Hematopoietic multipotent progenitor cell treated with erythropoietin and hydrocortisone succinate and interleukin-3 and kit ligand, for 6 days (in vitro differentiated cells): ENCODE data around the gene FOXO3.
A peak's percentile ranks its signal among the peaks of the same experiment; 100 is the strongest.

Experiments used
- DNase-seq: peaks from one replicate; pipeline ENCODE4 v3.0.0-alpha.2; 2015

FOXO3 gene

DNA sequence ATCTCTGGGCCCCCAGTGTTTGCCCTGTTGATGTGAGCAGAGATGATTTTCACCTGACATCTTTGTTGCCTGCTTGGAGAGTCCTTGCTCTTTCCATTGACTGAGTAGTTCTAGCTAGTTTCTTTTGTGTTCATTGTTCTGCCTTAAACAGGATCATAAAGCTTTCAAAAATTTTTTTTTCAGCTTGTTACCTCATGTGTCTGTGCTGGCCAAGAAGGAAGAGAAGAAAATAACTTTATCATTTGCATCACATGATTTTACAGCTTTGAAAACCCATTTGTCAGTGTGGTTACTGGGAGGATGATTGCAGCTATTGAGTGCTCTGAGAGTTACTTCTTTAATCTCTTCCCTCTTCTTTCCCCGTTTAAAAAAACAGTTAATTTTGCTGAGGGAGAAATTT lies 16.0 kb downstream of the FOXO3 start:
- peak; percentile 73 for DNase-seq

DNA sequence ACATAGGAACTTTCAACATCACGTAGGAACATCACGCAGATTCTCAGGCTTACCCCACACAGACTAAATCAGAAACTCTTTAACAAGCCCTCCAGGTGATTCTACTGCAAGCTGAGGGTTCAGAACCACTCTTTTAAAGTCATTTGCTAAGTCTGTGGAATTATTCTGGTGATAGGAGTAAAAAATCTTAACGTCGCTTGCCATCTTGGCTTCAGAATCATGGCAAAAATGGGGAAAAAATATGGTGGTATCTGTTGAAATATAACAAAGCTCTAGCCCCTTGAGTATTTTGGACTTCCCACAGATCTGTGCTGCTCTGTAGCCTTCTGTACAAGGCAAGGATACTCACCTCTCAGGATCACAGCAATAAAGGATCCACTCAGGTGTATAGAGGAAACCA lies 17.4 kb downstream of the FOXO3 start:
- no peak for DNase-seq

DNA sequence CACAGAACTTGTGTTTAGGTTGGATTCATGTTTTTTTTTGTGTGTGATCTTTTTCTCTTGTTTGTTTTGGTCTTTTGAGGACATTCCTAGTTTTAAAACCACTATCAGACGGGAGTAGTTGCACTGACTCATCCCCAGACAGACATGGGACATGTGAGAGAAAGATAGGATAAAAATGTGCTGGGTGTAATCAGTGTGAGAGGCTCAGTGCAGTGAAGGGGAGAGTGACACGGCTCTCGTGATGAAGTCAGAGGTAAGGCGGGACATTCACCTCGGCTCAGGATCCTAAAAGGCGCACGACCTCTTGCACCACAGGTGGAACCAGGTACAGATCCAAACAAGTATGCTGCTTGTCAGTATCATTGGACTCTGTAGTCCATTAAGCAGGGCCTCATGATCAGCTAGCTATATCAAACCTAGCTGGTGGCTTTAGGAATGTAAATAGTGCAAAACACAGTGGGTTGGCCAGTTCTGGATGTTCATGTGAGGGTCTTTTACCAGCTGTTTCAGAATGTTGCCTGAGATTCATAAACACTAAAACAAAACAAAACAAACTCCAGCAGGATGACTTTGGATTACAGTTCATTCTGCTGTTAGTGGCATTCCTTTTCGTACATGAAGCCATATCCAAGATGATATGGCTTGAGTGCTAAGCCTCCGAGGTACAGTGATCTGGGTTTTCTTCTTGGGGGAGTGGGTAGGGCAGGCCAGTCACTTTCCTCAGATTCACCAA lies 18.0 kb downstream of the FOXO3 start:
- DNase-seq = peak; percentile 90

DNA sequence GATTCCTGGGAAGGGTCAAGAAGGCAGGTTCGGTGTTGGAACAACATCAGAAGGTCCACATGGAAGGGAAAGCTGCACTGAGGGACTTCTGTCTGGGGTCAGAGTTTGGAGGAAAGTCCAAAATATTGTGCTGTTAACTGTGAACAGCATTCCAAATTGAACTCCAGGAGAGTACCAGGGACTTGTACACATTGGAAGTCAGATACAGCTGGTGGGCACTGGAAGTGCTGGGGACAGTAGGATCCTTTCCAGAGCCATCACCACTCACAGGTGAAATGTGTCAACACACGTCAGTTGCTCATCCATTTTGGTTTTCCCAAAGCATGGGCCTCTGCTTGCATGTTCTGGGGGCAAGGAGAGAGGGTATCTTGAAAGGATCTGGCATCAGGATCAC lies 18.6 kb downstream of the FOXO3 start:
- no peak for DNase-seq

DNA sequence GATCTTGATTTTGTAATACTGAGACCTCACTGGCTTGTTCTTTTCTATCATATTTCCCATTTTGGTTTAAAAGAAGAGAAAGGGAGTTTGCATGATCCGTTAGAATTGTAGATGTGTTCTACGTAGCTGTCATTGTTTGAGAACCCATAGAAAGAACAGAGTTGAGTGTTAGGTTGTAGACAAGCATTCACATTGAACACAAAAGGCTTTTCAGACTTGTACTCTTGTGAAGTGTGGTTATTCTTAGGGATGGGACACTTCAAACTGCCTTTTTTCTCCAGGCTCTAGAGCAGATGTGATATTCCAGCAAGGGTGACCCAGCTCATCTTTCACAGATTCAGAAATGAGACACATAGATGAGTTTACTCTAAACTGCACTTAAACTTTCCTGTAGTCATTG lies 19.9 kb downstream of the FOXO3 start:
- no peak for DNase-seq

DNA sequence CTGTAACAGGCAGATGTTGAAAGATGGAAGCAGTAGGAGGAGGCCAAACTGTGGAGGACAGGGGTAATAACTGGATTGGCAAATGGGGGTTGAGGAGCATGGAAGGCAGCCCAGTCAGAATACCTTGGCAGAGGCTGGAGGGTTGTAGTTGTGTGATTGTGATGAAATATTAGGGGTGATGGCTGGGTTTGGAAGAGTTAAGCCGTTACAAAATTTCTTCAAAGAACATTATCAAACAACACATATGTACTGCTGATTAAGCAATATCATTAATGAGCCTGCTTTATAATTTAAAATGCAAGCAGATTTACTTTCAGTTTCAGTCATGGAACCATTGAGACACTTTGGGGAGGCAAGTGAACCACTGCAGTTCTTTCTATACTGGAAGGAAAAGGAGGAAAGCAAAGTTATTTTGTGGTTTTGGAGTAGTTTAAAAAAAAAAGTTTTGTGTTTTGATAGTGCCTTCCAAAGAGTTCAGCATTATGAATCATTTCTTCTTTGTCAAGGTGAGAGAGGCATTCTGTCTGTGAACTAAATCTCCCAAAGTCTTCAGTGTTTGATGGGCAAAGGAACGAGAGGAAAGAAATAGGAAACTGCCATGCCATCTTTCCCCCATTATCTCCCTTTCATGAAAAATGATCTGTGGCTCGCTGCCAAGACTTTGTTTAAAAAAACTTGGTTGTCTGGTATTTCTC lies 20.7 kb downstream of the FOXO3 start:
- peak; percentile 90 for DNase-seq

DNA sequence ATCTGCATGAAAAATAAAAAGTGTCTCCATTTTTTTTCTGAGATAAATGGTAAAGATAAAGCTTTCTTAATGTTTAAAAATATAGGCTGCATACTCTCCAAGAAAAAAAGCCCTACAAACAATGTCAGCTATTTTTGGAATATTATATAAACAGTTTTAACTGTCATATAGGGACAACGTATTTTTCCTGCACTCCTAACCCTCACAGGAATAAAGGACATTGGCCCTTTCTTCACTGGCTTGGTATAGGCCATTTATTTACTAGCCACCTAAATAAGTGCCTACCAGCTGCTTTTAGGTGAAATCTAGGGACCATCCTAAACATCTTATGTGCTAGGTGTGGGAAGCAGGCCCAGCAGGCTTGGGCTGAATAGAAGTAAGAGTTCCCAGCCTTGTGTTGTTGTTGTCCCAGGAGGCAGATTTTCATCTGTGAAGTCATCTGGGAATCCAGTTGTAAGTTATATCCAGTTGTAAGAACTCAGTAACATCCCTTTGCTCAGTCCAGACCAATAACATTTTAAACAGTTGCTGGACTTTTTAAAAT lies 21.3 kb downstream of the FOXO3 start:
- DNase-seq = no peak

DNA sequence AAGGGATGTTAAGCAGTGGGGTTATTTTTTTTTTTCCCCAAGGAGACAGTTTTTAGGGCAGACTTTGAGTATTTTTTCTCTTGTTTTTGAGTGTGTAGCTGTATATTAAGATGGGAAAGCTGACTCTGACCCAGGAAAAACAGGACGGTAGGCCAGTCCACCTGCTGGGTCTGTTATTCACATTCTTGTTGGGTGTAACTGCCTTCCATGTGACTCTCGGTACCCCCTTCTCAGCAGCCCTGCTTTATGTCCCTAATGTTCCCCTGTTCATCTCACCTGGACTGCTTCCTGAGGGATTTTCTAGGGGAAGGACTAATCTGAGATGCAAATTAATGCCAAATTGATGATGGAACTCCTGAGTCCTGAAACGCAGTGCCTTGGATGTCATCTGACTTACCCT lies 21.9 kb downstream of the FOXO3 start:
- no peak for DNase-seq

DNA sequence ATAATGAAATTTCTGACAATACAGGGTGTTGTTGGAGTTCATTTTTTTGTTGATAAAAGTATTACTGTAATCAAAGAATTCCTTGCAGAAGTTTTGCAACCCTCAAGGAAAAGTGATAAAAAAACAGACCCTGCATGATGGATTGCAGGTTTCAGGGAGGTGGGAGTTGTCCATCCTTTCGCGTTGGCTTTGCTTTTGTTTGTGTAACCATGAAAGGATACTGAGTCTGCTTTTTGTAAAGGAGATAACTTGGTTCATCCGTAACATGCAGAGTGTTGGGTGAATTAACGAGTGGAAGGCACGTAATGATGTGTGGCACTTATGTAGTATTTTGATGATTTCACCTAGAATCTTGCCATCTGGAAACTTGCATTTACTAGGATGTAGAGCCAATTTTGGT lies 23.6 kb downstream of the FOXO3 start:
- DNase-seq = no peak

DNA sequence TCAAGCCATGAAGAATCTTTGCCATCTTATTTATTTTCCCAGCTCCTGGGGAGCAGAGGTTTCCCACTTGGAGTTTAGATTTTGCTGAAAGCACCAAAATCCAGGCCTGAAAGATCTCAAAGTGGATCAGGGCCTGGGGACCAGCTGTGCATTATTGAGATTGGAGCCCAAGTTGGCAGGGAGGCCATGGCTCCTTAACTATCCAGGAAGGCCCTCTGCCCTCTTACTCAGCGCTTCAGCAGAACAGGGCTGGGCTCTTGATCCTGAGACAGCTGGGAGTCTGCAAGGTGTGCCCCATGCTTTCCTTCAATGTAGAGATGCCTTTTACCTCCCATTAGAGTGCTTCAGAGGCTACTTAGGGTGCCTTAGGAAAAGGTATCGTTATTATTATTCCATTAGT lies 24.6 kb downstream of the FOXO3 start:
- DNase-seq = no peak

DNA sequence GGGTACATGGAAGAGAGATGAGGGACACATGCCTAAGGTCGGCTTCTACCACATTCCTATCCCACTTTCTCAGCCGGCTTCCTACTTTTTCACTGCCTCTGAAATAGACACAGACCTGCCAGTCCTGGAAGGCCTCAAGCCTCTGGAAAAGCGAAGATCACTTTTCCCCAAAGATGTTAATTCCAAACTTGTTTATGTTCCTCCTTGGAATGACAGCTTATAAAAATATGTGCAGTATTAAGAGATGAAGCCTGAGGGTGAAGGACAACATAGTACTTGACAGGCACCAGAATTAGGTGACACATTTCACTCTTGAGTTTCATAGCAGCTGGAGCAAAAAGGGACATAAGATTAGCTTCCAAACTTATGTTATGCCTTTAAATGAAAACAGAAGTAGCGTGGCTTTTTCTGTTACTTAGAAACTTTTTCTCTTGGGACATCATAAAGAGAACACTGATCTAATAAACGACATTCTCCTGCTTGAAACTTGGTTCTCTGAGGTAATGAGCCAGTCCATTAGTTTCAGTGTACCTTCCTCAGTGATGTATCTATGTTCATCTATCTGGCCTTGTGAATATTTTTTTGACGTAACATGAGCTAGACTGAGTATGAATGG lies 25.3 kb downstream of the FOXO3 start:
- no peak for DNase-seq

DNA sequence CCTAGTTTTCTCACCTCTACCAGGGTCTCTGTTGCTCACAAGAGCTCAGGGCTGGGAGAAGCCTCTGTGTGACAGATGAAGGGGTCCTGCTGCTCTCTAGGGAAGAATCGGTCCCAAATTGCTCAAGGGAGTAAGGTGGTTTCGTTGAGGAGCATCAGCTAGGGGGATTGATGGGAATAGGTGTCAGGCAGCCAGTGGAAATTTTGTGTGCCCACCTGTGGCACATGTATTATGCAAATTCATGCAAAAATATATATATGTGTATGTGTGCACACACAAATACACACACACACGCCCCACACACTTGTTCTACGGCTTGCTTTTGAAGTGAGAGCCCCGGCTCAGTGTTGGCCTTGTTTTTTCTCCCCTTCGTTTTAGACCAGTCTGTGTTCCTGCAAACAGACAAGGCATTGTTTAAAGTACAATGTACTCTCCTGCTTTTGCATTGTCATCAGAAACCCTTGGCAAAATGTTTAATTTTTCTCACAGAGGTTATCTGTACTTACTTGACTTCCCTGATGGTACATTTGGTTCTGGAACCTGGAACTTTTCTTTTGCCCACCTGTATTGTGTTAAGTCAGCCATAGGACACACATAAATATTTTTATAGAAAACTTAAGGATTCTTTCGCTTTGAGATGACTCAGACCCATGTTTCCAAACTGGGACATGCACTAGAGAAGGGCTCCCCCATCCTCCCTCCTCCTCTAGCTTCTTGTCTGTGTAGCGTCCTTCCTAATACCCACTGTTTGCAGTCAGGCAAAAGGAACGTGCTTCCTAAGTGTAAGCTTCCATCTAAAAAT lies 26.7 kb downstream of the FOXO3 start:
- DNase-seq = no peak

DNA sequence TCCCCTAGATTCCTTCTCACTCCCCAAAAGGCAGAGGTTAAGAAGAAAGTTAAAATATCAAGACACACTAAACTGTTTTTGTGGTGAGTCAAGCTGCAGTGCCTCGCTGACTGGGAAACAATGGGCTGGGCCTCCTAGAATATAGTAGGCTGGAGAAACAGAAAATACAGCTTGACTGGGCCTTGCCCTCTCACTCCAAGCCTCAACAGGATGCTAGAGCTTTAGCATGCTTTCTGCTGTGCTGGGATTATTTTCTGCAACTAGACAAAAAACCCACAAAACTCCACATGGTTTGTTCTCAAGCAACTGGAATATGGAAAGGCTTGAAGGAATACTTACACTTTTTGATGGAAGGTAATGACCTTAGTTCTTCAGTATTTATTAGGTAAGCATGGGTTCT lies 27.9 kb downstream of the FOXO3 start:
- DNase-seq = peak; percentile 62

DNA sequence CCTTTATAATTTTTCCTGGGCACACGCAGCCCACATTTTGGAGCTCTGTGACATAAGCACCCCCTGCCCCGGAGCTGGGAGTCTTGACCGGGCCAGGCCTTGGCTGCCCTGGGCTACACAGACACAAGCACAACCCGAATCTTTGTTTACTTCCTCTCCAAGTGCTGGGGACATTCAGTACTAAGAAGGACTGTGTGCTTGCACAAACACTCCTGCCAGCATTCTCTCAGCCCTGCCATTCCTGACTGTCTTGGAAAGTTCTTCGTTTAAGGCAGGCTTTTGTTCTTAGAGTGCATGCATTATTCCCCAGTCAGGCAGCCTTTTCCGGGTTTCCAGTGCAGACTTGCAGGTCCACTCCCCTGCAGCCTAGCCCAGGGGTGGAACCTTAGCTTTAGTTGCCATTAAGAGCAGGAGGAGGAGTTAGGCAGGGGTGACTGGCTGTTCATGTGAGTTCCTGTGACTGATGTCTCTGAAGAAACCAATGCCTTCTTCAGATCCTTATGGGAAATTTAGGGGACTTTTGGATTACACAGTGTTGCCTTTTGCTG lies 28.6 kb downstream of the FOXO3 start:
- DNase-seq = peak; percentile 85

DNA sequence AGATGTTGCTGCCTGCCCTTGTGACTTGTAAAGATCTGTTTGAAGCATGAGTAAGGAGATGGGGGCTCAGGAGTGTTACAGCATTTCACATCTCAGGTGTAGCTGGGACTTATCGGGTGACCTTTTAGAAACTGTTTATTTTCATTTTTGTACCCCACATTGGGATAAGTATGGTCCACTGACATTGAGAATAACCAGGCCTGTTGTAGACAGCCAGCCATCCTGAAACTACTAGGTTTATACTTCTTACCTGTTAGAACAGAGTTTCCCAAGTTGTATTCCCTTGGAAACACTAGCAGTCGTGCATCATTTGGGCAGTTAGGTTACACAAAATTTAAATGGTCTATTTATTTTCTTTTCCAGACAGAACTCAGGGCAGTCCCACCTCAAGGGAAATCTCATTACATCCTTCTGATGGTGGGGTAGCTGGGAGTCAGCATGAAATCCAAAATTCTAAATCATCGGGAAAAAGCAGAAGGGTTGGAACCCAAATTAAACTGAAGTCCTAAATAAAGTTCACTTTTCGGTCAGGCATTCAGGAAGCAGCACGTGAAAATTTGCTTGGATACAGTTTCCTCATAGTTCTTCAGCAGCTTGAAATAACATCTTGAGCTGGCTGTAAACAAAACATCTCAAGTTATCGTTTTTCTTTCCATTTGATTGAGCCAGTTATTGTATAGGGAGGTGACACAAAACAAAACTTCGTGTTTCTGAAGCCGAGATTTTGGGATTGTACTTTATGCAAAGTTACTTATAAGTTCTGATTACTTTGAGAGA lies 30.5 kb downstream of the FOXO3 start:
- DNase-seq = no peak

DNA sequence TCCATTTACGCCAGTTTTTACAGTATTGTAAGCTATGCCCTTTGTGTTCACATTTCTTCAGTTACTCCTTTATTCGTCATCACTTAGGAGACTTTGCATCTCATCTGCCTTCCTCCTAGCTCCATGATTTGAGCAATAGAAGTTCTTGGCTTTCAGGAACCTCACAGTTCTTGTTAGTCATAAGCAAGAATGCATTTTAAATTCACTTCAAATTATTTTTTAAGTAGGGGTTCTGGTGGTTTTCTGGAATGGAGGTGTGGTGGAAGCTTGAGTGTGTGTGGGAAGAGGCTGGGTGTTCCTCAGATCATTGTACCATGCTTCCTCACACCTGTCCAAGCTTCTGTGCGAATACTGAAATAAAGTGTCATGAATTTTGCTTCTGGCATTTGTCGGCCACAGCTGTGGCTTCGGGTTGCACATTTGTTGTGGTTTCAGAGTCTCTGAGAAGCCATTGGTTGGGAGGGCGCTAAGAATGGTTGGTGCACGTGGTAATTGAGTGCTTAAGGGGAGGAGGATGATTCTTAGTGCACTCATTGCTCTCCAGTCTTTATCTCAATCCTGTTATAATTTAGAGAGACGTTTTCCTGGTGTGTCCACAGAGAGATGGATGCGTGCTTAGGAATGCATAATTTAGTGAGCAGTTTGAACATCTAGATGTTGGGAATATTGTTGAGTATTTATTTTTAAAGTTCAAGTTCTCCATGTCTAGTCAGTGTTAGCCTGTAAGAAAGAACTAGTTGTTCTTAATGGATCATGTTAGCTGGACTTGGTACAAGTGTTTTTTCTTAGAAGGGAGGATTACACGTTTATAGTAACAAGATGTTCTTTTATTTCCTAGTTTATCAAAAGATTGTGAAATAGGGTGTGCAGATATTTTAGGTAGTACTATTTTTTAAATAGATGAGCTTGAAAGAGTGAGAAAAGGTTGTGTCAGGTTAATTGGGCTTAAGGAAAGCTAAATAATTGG lies 31.9 kb downstream of the FOXO3 start:
- DNase-seq = peak; percentile 88

DNA sequence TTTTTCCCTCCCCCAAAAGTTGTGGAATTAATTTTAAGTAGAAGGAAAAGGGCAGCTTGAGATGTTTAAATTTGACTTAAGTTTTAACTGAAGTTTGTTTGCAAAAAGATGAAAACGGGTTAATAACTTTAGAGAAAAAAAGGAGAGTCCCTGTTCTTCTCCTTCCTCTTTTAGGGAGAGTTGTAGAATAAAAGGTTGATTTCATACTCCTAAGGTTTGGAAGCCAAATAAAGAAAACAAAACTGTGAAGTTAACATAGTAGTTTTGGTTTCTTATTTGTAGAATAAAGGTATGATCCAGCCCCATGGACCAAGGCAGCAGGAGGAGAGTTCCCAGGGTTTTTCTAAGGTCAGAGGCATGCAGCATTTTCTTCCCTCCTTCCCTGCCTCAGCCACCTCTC lies 33.4 kb downstream of the FOXO3 start:
- DNase-seq = no peak

DNA sequence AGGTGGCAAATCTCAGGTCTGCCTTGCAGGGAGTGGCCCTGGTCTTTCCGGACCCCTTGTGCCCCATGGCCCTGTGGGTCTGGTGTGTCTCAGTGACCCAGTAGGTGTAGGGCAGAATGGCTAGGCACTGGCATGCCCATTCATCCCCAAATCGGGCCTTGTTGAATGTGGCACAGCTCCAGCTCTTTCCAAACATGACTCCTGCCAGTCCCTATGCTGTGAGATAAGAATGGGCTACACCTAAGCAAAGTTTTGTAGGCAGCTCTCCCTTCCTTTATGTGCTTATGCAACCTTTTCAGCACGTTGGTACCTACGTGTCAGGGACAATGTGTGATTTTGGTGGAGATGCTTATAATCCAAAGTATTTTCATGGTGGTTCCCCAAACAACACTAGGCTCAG lies 33.9 kb downstream of the FOXO3 start:
- no peak for DNase-seq

DNA sequence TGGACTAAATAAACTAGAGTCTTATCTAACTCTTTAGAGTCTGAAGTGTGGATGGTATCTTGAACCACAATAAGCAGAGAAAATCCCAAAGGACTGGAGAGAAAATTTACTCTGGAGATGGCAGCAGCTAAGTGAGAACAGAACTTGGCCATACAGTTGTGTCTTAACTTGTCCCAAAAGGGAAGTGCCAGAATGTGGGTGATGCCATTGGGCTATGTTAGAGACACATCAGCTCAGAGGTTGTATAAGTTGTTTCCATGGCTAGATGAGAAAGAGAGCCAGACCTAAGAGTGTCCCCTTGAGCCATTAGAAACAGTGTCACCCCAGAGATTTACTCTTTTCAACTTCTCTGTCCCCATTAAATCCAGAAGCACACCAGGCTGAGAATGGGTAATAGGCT lies 36.2 kb downstream of the FOXO3 start:
- peak; percentile 51 for DNase-seq

DNA sequence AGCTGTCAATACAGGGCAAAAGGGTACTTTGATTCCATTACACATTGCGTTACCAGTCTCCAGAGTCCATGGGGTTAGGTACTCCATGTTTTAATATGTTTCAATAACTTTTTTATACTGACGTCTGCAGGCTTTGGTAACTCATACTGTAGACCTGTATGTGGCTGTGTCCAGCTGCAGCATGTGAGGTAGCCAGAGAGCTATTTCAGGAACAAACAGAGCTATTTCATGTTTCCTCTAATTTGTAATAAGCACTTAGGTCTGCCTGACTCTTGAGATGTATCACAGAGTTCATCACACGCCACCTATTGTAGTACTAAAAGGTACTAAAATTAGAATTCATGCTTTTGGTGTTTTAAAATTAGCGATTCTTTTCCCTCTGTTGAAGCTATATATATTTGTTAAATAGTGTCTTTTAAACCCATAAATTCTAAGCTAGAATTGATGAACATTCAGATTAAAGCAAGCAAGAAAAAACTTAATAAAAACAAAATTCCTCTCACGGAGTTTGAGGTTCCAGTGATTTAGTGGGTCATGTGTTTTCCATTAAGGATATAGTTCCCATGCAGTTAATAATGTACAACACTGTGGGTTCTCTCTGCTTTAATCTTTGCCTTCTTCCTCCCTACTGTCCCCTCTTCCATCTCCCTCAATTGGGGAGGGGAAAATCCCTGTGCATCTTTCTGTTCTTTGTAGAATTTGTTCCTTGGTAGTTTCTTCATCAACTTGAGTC lies 37.0 kb downstream of the FOXO3 start:
- DNase-seq = no peak
